Erythroblast (primary cell): ENCODE data around the gene GARIN5A.

Experiments used
- GATA1 ChIP-seq: IDR thresholded peaks from 2 replicates; pipeline ENCODE4 v1.6.1; 2011; ENCODE audit warnings: low read depth, mild to moderate bottlenecking, control low read depth, low read length, moderate library complexity
- POLR2A ChIP-seq: IDR thresholded peaks from 2 replicates; pipeline ENCODE4 v1.6.1; 2011; ENCODE audit warnings: mild to moderate bottlenecking, low read length

- TF ChIP-seq POLR2A = no peak
- no peak for TF ChIP-seq GATA1
Measured at GRCh38 chr19:50419022-50419579, 57.5 kb downstream of the GARIN5A start.
